CD4-positive, alpha-beta T cell treated with Interleukin-17A for 1 hour (primary cell): ENCODE results near the gene LAMC3.

Experiments used
- DNase-seq: peaks from one replicate; pipeline ENCODE4 v3.0.0-alpha.2; 2020

LAMC3 gene

DNA sequence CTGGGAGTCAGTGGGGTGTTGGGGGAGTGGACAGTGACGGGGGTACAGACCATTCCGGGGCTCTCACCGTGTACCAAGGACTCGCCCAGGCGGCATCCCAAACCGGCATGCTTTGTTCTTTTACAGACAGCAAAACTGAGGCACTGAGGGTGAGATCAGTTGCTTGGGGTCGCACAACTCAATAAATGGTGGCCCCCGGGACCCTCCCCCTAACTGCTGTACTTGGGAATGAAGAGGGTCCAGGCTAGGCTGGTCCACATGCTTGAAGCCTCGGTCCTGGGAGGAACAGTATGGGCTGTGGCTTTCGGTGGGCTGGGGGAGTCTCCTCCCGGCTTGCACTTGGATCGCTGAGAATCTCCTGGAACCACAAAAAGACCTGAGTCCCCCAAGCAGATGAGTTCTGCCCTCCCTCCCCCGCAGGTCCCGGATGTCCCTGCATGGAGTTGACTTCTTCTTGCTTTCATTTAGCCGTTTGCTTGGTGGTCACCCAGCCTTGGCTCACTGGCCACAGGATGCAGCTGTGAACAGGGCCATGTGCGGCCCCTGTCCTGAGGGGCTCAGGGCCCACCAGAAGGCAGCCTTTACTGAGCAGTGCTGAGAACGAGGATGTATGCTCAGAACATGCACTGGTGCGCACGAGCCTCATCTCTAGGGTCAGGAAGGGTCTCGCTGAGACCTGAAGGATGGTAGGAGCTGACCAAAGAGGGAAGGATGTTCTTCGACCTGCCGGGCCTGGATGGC lies 4.2 kb downstream of the LAMC3 start:
- no peak for DNase-seq

DNA sequence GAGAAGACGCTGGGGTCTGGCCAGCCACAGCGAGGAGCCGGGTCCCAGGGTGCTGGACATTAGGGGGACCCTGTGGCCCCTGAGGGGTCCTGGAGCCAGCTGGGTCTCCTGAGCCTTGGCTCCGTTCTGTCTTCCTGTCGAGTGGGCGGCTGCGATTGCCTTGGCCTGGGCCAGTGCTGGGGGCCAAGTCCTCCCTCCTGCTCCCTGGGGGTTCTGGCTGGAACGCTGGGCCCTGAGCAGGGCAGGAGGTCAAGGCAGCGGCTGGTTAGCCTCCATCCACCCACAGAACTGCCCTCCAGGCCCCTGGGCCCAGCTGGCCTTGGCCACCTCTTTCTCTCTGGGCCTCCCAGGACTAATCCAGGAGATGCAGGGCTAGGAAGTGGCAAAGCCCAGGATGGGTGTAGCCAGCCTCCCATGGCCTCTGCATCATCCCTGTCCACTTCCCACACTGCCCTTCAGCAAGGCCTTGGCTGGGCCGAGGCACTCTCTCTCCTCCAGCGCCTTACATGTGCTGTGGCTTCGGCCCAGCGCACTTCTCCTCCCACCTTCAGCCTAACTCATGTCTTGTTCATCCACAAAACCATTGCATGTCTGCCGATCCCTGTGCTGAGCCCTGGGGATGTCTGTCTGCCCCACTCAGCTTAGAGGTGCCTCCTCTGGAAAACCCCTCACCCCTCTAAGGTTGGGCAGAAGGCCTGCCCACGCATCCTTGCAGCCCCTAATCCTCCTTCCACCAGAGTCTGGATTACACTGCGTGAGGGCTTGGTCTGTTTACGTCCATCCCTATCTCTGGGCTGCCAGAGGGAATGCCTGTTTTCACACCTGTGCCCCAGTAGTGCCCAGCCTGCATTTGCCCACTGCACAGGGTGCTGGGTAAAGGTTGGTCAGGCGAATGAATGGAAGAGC lies 5.0 kb downstream of the LAMC3 start:
- no peak for DNase-seq

DNA sequence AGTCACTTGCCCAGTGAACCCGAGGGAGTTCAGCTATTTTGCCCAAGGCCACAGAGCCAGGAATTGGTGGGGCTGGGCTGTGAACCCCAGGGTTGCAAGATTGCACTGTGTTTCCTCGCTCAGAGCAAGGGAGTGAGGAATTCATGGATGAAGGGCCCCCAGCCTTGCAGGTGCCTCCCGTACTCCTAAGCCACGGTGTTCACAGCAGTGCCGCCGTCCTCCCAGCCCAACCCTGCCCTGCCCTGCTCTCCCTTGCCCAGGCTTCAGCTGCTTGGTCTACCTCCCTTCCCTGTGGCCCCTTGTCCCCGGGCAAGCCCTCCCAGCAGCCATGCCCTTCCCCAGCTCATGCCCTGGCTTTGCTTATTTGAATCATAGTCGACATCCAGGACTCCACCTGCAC lies 6.1 kb downstream of the LAMC3 start:
- DNase-seq: no peak

DNA sequence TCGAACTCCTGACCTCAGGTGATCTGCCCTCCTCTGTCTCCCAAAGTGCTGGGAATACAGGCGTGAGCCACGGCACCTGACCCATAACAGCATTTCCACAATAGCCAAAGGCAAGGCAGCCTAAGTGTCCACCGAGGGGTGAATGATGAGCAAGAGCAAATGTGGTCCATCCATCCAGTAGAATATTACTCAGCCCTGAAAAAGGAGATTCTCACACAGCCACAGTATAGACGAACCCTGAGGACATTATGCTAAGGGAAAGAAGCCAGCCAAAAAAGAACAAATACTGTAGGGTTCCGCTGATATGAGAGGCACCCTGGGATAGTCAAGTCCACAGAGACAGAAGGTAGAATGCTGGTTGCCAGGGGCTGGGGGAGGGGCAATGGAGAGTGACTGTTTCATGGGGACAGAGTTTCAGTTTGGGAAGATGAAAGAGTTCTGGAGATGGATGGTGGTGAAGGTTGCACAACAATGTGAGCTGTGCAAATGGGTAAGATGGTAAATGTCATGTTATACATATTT lies 7.0 kb downstream of the LAMC3 start:
- no peak for DNase-seq

DNA sequence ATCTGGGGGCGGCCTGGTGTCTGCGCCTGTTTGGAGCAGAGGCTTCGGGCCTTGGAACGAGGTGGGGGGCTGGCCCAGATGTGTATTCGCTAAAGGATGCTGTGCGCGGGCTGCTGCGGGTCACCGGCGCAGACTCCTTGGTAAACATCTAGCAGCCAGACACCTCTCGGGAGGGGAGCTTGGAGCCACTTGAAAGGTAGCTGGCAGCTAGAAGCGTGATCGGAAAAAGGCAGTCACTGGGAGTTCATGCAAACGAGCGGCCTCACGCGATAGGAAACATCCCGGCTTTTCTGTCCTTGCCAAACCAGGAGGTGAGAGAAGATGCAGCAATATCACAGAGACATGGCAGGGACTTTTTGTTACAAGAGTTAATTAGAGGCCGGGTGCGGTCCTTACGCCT lies 8.1 kb downstream of the LAMC3 start:
- no peak for DNase-seq

DNA sequence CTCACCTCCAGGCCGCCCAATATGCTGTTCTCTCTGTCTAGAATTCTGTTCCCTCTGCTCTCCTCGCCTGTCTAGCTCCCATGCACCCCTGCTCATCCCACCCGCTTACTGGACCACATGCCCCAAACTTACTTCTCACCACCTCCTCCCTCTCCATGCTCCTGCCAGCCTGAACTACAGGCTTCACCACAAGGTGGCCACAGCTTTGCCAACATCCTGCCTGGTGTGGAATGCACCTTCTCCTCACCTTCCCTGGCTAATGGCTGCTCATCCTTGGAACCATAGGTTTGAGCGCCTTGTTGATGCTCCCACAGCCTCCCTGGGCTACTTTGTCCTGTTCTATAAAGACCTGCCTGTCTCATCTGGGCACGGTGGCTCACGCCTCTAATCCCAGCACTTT lies 9.6 kb downstream of the LAMC3 start:
- no peak for DNase-seq

DNA sequence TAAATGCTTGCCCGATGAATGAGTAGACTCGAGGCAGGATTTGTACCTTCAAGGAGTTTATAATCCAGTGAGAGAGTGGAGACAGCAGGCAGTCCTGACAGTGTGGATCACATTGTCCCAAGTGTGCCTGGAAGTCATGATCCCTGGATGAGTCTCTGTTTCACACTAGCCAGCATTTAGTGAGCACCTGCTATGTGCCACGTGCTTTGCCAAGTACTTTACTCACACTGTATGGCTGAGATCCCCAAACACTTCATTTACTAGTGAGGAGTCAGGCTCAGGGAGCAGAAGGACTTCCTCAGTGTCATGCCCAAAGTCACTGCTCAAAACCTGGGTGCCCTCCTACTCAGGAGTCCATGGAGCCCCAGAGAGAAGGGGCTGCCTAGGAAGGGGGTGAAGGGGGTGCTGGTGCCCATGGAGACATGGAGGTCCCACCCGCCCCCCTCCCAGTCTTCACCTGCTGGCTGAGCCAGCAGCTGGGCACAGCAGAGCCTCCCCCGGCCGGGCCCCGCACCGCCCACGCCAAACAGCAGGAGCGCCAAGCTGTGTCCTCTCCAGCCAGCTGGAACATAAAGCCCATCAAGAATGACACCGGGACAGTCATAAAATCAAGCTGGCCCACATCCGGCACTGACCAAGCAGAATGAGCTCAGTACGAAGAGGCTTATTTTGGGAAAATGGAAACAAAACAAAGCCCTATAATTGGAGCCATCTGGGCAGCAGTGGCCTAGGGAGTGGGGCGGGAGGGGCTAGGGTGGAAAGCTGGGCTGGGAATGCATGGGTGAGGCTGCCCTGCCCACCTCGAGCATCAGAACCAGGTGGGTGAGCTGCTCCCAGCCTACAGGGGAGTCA lies 10.6 kb downstream of the LAMC3 start:
- DNase-seq: no peak

DNA sequence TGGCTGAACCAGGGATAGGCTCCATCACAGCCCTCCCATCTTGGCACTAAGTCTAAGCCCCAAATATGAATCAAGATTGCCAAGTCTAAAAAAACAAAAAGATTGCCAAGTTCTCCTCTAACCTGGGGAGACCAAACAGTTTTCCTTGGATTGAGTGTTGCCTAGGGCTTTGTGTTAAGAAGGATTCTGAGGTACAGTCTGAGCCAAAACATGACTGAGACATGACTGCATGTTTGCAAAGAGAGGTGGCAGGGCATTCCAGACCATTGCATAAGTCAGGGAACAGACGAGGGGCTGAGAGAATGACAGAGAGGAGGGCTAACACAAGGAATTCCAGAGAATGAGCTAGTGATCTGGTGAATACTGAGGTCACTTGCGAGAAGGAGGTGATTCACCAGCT lies 11.4 kb downstream of the LAMC3 start:
- DNase-seq: no peak

DNA sequence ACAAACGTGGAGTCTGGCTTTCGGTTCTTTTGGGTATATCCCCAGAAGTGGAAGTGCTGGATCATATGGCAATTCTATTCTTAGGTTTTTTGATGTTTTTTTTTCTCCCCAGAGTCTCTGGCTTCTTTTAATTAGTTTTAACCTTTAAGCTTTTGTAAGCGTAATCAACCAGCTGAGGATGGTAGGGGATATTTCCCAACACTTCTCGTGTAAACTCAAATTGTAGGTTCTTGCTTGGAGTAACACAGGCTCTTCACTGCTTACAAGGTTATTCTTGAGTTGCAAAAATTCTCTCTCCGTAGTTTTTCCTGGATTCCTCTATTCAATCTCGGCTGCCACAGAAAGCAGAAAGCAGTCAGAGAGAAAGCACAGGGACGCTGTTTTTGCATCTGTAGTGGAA lies 11.9 kb downstream of the LAMC3 start:
- no peak for DNase-seq

DNA sequence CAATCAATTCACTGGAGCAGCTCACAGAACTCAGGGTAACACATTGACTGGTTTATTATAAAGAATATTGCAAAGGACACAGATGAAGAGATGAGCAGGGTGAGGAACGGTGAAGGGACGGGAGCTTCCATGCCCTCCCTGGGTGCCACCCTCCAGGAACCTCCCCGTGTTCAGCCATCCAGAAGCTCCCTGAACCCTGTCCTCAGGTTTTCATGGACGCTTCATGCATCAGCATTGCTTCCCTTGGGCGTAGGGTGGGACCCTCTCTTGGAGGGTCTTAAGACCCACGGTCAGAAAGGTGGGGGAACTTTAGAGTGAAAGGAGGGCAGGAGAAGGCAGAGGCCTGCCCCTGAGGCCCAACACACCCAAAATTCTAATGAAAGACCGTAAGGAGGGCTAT lies 12.8 kb downstream of the LAMC3 start:
- DNase-seq: no peak

DNA sequence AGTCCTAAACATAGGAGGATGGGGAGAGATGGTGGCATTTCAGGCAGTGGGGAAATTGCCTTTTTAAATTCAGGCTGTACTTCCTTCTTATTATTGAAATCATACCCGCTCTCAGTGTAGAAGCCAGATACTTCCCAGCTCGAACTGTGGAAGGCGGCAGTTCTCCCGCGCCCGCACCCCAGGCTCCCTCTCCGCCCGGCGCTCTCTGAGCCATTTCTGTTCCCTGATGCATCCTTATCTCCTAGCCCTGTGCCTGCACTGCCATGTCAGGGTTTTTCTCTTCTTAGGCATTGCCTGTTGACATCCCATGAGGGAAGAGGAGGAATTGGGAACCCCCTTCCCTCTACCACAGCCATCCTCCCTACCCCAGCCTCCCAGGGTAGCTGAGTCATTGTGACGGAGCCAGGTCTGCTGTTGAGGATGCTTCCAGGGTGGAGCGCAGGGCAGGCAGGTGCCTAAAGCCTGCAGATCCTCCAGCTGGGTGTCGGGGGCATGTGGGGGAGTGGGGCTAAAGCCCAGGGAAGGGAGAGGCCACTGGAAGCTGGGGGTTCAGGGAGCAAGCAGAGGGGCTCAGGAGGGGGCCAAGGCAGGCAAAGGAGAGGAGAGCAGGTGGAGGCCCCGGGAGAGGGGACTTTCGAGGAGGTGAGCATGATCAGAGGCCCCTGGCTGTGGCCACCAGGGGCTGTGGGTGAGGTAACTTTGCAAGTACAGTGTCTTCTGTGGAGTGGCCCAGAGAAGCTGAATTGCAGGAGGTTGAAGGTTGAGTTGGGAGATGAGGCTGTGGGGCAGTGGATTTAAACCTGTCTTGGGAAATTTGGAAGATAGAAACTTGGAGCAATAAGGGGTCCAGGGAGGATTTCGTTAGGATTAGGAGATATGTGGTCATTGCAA lies 16.2 kb downstream of the LAMC3 start:
- no peak for DNase-seq

DNA sequence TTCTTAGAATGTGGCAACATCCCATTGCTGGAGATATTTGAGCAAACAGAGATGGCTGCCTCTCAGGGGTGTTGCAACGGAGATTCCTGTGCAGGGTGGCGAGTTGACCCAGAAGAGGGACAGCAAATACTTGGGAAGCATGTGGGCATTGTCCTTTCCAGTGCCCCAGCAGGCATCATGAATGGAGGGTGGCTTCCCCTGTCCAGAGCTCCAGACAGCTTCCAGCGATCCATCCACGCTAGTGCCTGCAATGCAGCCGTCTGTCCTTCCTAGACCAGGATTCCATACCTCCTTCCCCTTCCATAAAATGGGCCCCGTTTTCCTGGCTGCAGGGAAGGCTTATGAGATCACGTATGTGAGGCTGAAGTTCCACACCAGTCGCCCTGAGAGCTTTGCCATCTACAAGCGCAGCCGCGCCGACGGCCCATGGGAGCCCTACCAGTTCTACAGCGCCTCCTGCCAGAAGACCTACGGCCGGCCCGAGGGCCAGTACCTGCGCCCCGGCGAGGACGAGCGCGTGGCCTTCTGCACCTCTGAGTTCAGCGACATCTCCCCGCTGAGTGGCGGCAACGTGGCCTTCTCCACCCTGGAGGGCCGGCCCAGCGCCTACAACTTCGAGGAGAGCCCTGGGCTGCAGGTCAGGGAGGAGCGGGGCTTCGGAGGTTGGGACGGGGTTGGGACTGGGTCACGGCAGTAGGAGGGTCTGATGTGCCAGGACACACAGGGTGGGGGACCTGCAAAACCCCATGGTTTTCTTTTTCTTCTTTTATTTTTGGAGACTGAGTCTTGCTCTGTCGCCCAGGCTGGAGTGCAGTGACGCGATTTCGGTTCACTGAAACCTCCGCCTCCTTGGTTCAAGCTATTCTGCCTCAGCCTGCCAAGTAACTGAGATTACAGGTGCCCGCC lies 17.2 kb downstream of the LAMC3 start:
- no peak for DNase-seq

DNA sequence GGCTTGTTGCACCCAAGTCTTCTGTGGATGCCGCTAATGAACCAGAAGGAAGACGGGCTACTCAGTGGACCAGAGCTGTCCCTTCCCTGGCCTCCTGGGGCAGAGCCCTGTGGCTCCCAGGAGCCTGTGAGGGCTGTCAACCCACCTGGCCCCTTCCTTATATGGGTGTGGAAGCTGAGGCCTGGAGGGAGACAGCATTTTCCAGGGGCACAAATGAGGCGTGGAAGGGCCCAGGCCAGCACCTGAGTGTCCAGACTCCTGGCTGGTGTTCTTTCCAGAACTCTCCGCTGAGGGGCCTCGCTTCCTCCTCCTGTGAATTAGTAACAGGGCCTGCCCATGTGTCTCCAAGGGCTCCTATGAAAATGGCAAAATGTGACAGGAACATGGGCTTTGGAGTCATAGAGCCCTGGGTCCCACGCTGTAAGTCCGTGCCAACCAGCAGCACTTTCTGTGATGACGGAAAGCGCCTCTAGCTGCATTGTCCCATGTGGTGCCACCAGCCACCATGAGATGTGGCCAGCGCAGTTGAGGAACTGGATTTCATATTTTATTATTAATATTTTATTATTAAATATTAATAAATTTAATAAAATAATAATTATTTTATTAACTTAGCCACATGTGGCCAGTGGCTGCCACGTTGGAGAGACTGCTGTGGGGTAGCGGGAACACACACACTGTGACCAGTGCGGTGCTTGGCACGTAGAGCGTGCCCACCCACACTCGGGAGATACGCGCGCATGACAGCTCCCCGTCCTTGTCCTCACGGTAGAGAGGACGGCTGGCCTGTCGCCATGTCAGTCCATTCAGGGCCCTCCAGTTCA lies 18.3 kb downstream of the LAMC3 start:
- DNase-seq: no peak

DNA sequence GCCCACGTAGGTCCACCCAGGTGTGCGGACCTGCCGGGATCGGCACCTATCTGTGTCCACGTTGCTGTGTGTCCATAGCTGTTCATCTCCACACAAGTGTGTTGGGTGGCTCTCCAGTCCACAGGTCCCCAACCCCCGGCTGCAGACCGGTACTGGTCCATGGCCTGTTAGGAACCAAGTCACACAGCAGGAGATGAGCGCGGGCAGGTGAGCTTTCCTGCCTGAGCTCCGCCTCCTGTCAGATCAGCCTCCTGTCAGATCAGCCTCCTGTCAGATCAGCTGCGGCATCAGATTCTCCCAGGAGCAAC lies 18.9 kb downstream of the LAMC3 start:
- no peak for DNase-seq

DNA sequence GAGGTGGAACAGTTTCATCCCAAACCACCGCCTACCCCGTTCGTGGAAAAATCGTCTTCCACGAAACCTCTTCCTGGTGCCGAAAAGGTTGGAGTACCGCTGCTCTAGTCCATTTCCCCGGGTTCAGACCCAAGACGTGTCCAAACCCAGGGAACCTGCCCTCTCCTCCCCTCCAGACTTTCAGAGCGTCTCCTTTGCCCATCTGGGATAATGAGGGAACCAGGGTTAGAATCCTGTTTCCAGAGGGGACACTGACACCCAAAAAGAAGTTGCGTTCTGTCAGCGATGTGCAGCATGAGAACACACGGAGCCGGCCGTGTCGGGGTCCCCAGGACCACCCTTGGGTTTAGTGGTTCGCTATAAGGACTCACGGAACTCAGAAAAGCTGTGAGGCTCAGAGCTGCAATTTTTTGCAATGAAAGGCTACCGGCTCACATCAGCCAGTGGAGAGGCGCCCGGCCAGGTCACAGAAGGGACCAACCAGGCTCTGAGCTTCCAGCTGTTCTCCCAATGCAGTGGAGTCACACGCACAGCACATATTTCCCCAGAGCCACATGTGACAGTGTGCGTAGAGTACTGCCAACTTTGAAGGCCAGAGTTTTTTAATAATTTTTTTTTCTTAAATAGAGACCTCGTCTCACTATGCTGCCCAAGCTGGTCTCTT lies 19.4 kb downstream of the LAMC3 start:
- DNase-seq: no peak

DNA sequence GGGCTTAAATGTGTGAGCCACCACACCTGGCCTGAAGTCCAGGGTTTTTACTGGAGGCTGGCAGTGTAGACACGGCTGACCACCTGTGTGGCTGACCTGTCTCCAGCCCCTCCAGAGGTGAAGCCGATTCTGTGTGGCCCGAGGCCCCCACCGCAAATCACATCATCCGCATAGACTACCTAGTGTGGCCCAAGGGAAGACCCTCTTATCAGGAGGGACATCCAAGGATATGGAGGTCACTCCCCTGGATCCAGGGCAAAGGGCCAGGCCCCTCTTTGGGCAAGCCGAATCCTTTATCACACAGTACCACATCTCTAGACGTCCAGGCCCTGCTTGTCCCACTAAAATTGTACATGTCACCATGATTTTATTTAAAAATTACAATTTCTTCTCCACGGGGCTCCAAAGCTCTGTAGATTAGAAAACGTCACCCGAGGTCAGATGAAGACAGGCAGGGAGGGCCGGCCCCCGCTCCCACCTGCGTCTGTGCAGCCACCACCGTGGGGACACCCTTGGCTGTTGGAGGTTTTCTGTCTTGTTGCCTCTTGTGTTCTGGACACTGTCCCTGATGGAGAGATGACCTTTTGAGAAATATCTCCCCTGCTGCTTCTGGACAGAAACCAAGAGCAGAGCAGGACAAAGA lies 20.1 kb downstream of the LAMC3 start:
- DNase-seq: no peak

DNA sequence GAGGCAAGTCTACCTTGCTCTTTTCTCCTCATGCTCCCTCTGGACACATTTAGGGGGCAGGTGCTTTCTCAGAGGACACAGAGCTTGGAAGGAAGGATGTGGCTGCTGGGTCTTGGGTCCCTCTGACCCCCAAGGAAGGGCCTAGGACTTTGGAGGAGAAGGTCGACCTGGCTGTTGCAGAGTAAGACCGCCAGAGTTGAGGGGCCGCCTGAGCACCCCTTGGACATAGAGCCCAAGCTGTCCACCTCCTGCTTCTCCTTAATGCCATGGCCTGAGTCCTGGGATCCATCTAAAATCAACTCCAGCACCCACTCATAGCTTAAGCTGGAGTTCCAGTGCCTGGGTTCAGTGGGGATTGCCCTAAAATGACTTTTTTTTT lies 20.6 kb downstream of the LAMC3 start:
- no peak for DNase-seq

DNA sequence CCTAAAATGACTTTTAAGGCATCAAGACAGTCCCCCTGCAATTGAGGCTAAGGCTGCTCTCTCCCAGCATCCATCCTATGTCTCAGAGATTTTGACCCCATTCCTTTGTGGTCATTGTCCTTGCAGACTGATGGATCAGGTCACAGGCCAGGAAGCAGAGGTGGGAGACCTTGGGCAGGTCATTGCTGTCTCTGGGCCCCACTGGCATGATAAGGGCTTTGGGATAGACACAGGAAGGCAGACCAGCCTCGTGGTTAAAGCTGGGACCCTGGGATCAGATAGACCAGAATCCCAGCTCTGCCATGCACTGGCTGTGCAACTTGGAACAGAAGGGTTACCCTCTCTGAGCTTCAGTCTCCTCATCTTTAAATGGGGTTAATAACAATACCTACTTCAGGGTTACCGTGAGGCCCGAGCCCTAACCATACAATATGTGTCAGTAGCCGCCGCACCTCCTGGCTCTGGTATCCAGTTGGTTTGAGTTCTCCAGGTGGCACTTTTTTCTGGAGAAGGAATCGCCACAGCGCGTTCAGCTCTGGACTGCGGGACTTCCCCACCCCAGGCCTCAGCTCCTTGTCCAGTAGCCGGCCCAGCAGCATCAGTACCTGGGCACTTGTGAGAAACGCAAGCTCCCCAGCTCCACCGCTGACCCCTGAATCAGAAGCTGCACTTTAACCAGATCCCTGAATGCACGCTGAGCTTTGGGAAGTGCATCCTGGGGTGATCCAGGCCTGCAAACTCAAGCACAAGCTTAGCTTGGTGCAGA lies 21.4 kb downstream of the LAMC3 start:
- no peak for DNase-seq
